SU-DHL-6 (cell line): ENCODE measurements around the gene EXOC2.

Experiments used
- H2AFZ ChIP-seq: fragments of 200-600 bp; sonication (generic); 2 replicates; pipeline ENCODE4 v1.6.1; 2014; ENCODE audit warnings: low read depth, mild to moderate bottlenecking, moderate library complexity, mixed read lengths, antibody characterized with exemption, low read length; ENCODE audit not compliant: severe bottlenecking
- H3F3A ChIP-seq: fragments of 200-600 bp; shearing (Covaris generic); 2 replicates; pipeline ENCODE4 v1.6.0; 2016; ENCODE audit warnings: antibody characterized with exemption, mild to moderate bottlenecking; ENCODE audit not compliant: insufficient read depth
- H3K27ac ChIP-seq: fragments of 200-600 bp; sonication (generic); 2 replicates; pipeline ENCODE4 v1.5.1; 2016; ENCODE audit warnings: low read depth, mild to moderate bottlenecking, low read length, moderate library complexity, mixed read lengths
- H3K27me3 ChIP-seq: fragments of 200-600 bp; sonication (generic), shearing (Covaris generic); 2 replicates; pipeline ENCODE4 v1.6.0; 2014; ENCODE audit warnings: mild to moderate bottlenecking, low read length
- H3K36me3 ChIP-seq: fragments of 200-600 bp; sonication (generic); 2 replicates; pipeline ENCODE4 v1.6.1; 2014; ENCODE audit warnings: mild to moderate bottlenecking, low read length, mixed read lengths
- H3K4me2 ChIP-seq: fragments of 300-600, 200-600 bp; shearing (Covaris generic), sonication (generic); 2 replicates; pipeline ENCODE4 v1.6.0; 2014; ENCODE audit warnings: low read length, low read depth, mild to moderate bottlenecking; ENCODE audit not compliant: poor library complexity, severe bottlenecking
- H3K4me3 ChIP-seq: fragments of 200-600 bp; sonication (generic); 2 replicates; pipeline ENCODE4 v1.5.1; 2014; ENCODE audit warnings: antibody characterized with exemption, low read length, mild to moderate bottlenecking, mixed read lengths; ENCODE audit not compliant: insufficient read depth, poor library complexity, severe bottlenecking
- H3K79me2 ChIP-seq: fragments of 200-600 bp; sonication (generic); 2 replicates; pipeline ENCODE4 v1.6.1; 2014; ENCODE audit warnings: mild to moderate bottlenecking, low read length, moderate library complexity; ENCODE audit not compliant: insufficient read depth
- H3K9ac ChIP-seq: fragments of 200-600 bp; sonication (generic); 2 replicates; pipeline ENCODE4 v1.7.0; 2014; ENCODE audit warnings: mild to moderate bottlenecking, low read length
- H3K9me2 ChIP-seq: fragments of 200-600 bp; sonication (generic); replicated peaks from 2 replicates; pipeline ENCODE4 v1.6.1; 2014; ENCODE audit warnings: low read length; ENCODE audit not compliant: insufficient read depth
- H3K9me3 ChIP-seq: fragments of 200-600 bp; sonication (generic); 2 replicates; pipeline ENCODE4 v1.6.1; 2014; ENCODE audit warnings: low read length, mixed read lengths; ENCODE audit not compliant: insufficient read depth
- H4K20me1 ChIP-seq: fragments of 200-600 bp; sonication (generic); 2 replicates; pipeline ENCODE4 v1.6.1; 2014; ENCODE audit warnings: low read depth, mild to moderate bottlenecking, antibody characterized with exemption, low read length, moderate library complexity, mixed read lengths
- CTCF ChIP-seq: fragments of 200-600 bp; sonication (generic); IDR thresholded peaks from one replicate; pipeline ENCODE4 v1.5.1; 2017; ENCODE audit warnings: antibody characterized with exemption, mild to moderate bottlenecking, low read length, moderate library complexity; ENCODE audit not compliant: insufficient read depth, poor library complexity, severe bottlenecking
- EZH2phosphoT487 ChIP-seq: fragments of 200-600 bp; sonication (generic), shearing (Covaris generic); conservative IDR thresholded peaks from 2 replicates; pipeline ENCODE4 v1.6.1; 2018; ENCODE audit warnings: mild to moderate bottlenecking, antibody characterized with exemption, low read length, moderate library complexity, mixed read lengths

EXOC2 gene

GRCh38 chr6:678520-678919 lies 14.4 kb downstream of the EXOC2 start:
- Histone ChIP-seq H3K9me2 (no peaks in the 10 kb centered on the region), H3K79me2 (peaks cover 79% of the 10 kb centered on the region)

GRCh38 chr6:677919-678318 lies 15.0 kb downstream of the EXOC2 start:
- Histone ChIP-seq H3K36me3 (no peaks in the 10 kb centered on the region), H3K9ac (no peak overlapping the region), H3K27me3 (no peaks in the 10 kb centered on the region), H3K27ac (no peak overlapping the region), H4K20me1 (peaks cover 3% of the 10 kb centered on the region), H3K9me3 (no peaks in the 10 kb centered on the region), H3K4me3 (no peak overlapping the region), H3F3A (no peaks in the 10 kb centered on the region), H2AFZ (no peak overlapping the region), H3K9me2 (no peaks in the 10 kb centered on the region), H3K79me2 (peaks cover 77% of the 10 kb centered on the region), H3K4me2 (no peak overlapping the region)
- TF ChIP-seq CTCF: no peak
- TF ChIP-seq EZH2phosphoT487: no peak

More at GRCh38 chr6:678520-678919, 14.4 kb downstream of the EXOC2 start:
- no peak overlapping the region for H3K9ac ChIP-seq
- no peak overlapping the region for H2AFZ ChIP-seq
- peaks cover 3% of the 10 kb centered on the region for H4K20me1 ChIP-seq
- H3F3A ChIP-seq: no peaks in the 10 kb centered on the region
- TF ChIP-seq CTCF (no peak), EZH2phosphoT487 (no peak)
- no peak overlapping the region for H3K4me2 ChIP-seq
- no peak overlapping the region for H3K4me3 ChIP-seq
- H3K27ac ChIP-seq: no peak overlapping the region
- H3K27me3 ChIP-seq: no peaks in the 10 kb centered on the region
- H3K36me3 ChIP-seq: no peaks in the 10 kb centered on the region
- no peaks in the 10 kb centered on the region for H3K9me3 ChIP-seq

- no peak overlapping the region for H3K4me2 ChIP-seq
- no peak overlapping the region for H3K9ac ChIP-seq
- H2AFZ ChIP-seq: no peak overlapping the region
- peaks cover 67% of the 10 kb centered on the region for H3K79me2 ChIP-seq
- H3K36me3 ChIP-seq: peaks cover 5% of the 10 kb centered on the region; the same call in 1 of the 2 replicates
- no peak overlapping the region for H3K27ac ChIP-seq
- no peak overlapping the region for H3K4me3 ChIP-seq
- H3K27me3 ChIP-seq: no peaks in the 10 kb centered on the region
- TF ChIP-seq CTCF (no peak), EZH2phosphoT487 (no peak)
- H3F3A ChIP-seq: no peaks in the 10 kb centered on the region
- H3K9me2 ChIP-seq: no peaks in the 10 kb centered on the region
- no peaks in the 10 kb centered on the region for H4K20me1 ChIP-seq
- peaks cover 8% of the 10 kb centered on the region; the same call in 1 of the 2 replicates for H3K9me3 ChIP-seq
These were observed 18.0 kb downstream of the EXOC2 start for GRCh38 chr6:674956-675355.
